ENCODE results near the gene IQCN.

The IQCN gene

DNA sequence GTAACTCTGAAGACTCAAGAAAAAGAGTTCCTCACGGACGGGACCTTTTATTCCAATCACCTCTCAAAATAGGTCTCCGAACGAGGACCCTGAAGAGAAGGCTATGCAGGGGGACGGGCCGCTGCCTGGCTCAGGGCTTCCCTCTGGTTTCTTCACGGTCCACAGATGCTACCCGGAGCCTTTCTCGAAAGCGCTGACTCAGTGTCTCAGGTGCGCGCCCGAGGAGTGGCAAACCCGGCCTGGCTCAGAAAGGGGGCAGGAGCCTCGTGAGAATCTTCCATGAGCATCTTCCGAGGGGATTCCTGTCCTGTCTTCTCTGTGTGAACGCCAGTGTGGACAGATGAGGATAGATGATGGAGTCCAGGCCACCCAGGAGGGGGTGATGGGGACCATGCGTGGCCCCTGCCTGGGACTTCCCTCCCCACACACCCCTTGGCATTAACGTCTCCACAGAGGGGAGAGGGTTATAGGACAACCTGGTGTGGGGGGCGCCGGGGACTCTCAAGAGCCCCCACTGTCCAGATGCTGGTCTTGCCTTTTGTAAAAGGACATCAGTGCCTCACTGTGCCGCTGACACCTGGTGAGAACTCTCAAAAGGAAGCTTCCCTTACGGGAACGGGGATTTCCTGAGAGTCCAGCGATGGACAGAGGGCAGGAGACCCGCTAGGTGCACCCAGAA lies 32.1 kb upstream of the IQCN start:
- DNase-seq, result no peak

DNA sequence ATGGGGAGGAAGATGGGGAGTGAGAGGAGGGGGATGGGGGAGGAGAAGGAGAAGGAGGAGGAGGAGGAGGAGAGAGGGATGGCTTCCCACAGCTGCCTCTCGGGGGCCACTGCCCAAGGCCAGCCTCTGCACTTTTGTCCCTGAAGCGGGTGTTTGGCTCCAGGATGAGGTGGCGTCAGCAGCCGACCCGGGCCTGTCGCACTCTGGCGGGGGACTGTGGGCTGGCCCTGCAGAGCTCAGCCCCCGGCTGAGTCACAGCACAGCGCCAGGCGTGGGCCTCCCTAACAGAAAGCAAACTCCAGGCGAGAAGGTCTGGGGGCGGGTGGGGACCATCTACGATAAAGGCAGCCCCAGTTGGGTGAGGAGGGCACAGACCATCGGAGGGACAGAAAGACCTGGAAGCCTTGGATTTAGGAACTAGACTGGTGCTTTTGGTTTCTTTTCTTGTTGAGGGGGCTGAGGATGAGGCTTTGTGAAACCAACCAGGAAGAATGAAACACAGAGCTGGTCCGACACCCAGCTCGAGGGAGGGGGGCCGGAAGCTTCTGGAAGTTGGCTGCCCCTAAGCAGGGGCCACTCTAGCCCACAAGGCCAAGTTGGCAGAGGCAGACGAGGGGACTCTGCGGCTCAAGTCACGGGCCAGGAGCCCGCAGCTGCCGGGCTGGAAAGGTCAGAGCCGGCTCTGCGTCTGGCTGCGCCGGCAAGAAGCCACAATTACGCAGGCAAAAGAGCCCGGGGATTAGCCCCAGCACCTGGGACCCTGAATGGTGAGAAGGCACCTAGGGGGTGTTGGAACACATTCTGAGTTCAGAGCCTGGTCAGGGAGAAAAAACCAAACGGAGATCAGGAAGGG lies 30.4 kb upstream of the IQCN start:
- DNase-seq, result peak; percentile 81

DNA sequence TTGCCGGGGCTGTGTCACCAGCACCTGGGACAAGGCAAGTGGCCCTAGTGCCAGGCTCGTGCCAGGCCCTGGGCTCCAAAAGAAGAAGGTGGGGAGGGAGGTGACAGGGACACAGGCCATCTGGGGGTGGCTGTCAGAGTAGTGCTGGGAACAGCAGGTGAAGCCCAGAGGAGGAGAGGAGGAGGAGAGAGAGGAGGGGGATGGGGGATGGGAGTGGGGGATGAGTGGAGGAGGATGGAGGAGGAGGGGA lies 29.9 kb upstream of the IQCN start:
- DNase-seq, result peak; percentile 27

DNA sequence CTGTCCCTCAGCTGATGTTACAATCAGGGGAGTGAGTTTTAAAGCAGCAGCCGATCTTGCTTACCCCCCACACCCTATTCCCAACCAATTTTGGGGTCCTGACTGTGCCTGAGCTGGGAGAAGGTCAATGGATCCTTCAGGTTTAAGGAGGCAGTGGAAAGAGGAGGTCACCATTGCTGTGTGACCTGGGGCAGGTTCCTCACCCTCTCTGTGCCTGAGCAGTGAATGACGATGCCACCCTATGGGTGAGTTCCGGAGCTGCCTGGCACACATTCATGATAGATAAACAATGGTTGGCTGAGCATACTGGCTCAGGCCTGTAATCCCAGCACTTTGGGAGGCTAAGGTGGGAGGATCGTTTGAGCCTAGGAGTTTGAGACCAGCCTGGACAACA lies 27.5 kb upstream of the IQCN start:
- DNase-seq, result no peak

DNA sequence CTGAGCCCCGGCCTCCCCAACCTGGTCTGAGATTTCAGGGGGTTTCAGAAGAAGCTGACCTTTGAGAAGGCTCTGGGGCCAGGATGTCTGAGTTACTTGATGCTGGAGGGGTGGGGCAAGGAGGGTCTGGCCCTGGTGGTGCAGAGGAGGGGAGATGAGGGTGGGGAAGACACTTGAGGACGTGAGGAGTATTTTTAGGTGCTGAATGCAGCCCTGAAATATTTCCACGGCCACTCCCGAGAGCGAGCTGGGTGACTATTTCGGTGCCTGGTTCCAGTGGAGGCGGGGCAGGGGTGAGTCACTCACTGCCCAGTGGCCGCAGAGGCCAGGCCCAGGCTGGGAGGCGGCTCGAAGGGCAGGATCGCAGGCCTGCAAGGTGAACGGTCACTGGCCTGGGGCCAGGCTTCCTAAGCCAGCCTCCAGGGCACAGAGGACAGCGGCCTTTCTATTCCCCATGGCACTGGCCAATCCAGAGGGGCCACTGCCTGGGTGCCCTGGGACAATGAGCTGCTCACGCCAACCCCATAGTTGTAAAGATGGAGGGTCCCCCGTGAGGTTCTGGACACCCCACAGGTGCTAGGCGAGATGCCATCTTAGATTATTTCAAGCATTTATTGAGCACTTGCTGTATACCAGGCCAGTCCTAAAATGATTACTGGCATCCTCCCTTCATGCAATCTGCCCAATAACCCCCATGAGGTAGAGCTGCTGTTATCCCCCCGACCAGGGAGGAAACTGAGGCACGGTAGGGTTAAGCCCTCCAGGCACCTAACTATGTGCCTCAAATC lies 26.9 kb upstream of the IQCN start:
- no peak for DNase-seq

DNA sequence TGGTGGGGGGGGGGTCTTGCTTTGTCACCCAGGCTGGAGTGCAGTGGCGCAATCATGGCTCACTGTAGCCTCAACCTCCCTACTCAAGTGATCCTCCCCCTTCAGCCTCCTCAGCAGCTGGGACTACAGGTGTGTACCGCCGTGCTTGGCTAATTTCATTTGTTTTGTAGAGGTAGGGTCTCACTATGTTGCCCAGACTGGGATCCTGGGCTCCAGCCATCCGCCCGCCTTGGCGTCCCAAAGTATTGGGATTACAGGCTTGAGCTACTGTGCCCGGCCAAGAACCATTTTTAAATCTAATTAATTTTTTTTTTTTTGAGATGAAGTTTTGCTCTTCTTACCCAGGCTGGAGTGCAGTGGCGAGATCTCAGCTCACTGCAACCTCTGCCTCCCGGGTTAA lies 25.4 kb upstream of the IQCN start:
- DNase-seq, result no peak

DNA sequence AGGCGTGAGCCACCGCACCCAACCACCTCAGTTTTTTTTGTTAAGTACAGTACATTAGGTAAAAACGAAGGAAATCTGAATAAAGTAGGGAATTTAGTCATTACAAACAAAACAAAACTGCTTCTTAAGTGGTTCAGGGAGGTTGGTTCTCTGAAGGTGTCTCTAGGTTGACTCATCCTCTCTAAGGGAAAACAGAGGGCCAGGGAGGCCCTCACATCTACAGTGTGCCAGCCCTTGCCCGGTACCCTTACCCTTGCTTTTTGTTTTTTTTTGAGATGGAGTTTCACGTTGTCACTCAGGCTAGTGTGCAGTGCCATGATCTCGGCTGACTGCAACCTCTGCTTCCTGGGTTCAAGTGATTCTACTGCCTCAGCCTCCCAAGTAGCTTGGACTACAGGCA lies 24.3 kb upstream of the IQCN start:
- no peak for DNase-seq

DNA sequence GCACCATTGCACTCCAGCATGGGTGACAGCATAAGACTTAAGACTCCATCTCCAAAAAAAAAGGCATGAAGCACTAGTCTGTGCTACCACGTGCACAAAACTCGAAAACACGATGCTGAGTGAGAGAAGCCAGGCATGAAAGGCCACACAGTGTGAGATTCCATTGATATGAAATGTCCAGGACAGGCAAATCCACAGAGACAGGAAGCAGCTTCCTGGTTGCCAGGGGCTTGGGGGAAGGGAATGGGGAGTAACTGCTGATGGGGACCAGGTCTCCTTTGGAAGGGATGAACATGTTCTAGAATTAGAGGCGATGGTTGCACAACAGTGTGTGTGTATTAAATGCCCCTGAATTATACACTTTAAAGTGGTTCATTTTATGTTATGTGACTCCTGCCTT lies 23.1 kb upstream of the IQCN start:
- no peak for DNase-seq

DNA sequence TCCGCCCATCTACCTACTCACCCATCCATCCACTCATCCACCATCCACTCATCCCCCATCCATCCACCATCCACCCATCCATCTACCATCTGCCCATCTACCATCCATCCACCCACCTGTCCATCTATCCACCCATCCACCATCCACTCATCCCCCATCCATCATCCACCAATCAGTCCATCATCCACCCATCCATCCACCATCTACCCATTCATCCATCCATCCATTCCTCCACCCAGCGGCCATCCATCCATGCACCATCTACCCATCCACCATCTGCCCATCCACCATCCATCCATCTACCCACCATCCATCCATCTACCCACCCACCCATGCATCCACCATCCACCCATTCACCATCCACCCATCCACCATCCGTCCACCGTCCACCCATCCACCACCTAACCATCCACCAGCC lies 20.8 kb upstream of the IQCN start:
- no peak for DNase-seq

DNA sequence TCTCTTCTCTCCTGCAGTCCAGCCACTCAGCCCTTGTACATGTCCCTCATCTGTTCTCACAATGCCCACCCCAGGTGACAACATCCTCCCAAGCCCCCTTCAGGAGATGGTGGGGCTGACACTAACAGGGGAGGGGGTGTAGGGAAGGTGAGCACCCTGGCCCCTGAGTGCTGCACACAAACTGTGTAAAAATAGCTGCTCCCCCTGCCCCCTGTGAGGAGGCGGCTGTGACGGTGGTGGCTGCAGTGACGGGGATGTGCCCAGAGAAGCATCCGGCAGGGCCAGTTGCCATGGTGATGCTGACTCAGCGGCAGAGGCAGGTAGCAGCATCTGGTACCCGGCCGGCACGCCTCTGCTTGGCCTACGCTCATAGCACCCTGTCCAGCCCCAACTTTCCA lies 20.2 kb upstream of the IQCN start:
- peak; percentile 89 for DNase-seq

DNA sequence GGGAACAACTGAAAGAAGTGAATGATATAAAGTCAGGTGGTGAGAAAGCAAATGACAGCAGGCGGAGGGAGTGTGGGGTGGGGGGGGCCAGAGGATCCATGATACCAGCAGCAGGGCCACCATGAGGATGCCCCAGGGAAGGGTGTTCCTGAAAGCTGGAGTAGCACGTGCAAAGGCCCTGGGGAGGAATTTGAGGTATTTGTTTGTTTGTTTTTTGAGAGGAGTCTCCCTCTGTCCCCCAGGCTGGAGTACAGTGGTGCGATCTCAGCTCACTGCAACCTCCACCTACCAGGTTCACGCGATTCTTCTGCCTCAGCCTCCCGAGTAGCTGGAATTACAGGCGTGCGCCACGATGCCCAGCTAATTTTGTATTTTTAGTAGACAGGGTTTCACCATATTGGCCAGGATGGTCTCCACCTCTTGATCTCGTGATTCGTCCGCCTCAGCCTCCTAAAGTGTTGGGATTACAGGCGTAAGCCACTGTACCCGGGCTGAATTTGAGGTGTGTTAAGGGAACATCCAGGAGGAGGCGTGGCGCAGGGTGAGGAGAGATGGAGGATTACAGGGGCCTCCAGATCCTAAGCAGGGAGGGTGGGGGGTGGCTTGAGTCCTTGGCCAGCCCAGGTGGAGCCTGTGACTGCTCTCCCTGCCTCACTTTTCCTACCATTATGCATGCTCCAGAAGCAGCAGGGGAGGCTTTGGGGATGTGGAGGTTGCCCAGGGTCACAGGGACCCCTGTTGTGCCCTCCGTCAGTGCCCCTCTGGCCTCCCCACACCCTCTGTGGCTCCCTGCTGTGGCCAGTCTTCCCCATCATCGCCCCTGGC lies 19.6 kb upstream of the IQCN start:
- DNase-seq, result no peak

DNA sequence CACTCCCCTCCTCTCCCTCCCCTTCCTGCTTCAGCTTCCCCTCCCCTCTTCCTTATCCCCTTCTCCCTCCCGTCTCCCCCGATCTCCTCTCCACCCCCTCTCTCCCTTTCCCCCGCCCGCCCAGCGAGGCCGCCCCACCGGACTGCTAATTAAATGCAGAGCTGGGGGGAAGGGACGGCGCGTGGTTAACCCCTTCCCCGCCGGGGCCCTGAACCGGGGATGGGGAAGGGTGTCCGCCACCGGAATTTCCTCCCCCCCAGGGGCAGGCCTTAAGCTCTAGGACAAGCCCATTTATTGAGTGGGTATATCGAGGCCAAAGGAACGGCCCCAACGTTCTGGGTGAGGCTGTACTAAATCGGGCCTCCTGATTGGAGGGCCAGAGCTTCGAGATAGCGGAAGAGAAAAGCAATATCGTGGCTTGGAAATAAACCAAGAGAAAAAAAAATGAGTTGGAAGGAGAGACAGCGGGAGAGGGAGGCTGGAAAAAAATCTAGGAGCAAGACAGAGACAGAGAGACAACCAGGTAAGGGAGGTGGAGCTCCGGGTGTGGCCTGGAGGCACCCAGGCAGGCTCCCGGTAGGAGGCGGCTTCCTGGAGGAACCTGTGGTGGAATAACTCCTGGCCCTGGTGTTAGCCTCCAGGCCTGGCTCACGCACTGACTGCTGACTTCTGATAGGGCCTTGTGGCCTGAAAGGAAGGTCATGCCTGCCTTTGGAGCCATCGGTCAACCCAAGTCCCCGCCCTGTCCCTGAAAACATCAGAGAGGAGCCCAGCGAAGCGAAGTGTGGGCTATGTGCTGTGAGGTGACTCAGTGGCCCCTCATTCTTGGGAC lies 18.8 kb upstream of the IQCN start:
- DNase-seq, result no peak

DNA sequence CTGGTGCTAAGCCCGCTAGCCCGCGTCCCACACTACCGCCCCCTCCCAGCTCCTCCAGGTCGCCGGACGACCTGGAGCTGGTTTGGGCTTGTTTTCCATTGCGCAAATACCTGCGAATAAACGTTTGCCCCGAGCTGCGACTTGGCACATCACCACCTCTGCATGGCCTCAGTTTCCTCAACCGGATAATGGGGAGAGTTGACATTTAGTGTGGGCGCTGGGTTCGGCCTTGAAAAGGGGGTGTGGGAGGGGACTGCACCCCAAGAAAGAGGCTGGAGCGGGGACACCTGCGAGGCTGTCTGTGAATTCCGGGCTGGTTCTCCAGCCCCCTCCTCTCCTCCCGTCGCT lies 18.2 kb upstream of the IQCN start:
- DNase-seq, result no peak

DNA sequence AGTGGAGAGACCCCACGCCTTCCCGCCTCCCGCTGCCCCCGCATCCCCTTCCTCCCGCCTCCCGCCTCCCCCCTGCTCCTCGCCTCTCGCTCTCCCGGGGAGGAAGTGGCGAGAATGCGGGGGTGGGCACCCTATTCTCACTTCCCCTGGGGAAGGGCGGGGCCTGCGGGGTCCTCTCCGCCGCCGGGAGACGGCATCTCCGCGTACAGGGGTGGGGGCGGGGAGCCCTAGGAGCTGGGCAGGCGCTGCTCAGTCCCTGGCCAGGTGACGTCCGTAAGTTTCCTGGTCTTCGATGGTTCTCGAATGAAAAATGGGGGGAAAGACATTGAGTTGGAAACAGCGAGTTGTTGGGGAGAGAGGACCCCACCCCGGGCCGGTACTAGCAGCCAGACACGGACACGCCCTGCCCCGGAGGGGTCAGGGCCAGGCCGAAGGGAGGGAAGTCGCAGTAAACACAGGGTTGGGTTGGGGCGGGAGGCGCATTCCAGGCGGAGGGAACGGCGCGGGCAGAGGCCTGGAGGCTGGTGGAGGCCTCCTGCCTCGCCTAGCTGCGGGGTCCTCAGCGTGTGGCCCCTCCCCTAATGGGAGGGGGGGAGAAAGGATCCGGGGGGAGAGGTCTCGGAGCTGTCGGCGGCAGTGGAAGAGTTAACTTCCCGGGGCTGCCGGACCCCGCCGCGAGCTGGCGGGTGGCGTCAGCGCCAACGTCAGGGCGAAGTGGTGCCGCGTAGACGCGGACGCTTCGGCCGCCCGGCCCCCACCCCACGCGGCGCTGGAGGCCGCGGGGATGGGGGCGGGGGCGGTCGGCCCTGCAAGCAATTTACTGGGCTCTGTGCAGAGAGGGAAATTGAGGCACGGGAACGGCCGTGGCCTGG lies 17.6 kb upstream of the IQCN start:
- DNase-seq, result peak; percentile 74

DNA sequence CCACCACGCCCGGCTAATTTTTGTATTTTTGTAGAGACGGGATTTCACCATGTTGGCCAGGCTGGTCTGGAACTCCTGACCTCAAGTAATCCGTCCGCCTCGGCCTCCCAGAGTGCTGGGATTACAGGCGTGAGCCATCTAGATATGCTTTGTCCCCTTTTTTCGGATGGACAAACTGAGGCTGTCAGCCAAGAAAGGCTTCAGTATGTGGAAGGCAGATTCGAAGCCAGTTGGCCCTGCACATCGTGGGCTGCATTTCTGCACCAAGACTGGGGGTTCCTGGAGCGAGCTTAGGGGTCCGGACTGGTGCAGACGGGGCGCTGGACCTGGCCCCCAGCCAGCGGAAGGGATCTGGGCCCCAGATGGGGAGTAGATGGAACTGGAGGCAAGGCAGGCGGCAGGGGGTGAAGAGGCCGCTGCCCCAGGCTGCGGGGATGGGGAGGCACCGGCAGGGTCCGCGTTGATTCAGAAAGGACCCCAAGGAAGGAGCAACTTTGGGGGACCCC lies 16.8 kb upstream of the IQCN start:
- no peak for DNase-seq

DNA sequence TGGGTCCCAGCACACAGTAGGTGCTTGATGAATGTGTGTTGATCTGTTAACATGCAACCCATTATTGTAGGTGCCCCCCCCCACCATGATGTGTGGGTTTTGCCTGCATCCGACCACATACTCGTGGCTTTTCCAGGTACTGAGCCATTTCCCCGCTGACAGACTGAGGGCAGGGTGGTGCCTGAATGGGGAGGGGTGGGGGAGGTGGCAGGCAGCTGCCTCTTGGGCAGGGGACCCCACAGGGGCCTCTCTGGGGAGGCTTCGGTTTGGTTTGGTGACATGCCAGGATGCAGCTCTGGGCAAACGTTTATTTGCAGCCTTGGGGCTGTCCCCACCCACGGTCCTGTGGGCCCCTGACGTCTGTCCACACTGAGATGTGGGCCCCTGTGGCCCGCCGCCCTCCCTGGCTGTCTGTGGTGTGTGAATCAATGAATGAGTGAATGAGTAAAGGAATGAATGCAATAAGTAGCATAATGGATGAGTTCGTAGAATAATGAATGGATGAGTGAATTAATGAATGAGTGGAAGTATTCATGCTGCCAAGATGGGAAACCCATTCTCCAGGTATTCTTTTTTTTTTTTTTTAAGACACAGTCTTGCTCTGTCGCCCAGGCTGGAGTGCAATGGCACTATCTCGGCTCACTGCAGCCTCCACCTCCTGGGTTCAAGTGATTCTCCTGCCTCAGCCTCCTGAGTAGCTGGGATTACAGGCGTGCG lies 16.2 kb upstream of the IQCN start:
- DNase-seq, result peak; percentile 66

DNA sequence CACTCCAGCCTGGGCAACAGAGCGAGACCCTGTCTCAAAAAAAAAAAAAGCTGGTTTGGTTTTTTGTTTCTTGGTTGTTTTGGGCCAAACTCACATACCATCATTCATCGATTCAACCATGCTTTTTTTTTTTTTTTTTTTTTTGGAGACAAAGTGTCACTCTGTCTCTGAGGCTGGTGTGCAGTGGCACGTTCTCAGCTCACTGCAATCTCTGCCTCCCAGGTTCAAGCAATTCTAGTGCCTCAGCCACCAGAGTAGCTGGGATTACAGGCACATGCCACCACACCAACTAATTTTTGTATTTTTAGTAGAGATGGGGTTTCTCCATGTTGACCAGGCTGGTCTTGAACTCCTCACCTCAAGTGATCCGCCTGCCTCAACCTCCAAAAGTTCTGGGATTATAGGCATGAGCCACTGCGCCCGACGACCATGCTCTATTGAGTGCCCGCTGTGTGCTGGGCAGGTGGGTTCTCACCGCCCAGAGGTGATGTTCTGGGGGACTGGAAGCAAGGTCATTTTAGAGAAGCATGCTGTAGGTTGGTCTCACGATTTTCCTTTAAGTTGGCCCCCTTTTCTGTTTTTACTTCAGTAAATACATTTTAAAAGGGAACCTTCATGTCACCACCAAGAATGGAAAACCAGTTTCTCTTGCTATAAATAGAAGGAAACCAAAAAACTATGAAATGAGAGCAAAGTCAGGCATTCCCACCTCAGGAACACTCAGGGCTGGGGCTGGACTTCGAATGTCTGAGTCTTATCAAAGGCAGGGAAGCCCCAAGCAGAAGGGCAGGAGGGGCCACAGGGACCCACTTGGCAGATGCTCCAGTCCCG lies 15.4 kb upstream of the IQCN start:
- no peak for DNase-seq

DNA sequence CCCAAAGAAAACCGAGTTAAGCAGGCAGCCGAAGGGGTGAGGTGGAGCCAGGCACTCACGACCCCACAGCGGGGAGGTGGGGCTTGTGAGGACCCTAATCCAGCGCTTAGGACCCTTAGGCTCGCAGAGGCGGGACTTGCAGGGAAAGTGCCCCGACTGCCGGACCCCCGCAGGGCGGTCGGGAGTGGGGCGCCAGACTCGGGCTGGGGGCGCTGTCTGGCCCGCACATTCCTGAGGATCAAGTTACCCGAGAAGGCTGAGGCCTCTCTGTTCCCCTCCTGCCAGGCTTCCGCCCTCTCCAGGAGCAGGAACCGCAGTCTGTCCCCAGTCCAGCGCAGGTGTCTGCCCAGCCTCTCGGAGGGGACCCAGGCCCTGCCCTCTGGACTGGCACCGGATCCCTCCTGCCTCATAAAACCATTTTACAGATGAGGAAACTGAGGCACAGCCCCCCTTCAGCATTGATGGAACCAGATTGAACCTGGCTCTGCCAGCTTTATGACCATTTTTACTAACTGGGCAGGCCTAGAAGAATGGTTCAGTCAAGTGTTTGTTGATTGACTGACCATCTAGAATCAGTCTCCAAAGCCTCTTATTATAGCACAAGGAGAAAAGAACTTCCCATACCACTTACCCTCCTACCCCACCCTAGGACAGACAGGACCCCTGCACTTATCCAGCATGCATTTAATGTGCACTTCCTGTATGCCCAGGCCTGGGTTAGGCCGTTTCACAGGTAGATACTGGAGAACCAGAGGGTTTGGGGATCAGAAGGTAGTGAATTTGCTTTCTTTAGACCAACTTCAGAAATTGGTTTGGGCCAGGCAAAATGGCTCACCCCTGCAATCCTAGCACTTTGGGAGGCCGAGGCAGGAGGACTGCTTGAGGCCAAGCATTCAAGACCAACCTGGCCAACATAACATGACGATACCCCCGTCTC lies 13.9 kb upstream of the IQCN start:
- no peak for DNase-seq

Measured in stimulated activated CD4-positive, alpha-beta T cell treated with anti-CD3 and anti-CD28 coated beads, Interleukin-12 subunit alpha, Interleukin-12 subunit beta, amount 100 ng/mL, for 4 hours (primary cell).